OCI-LY1 (cell line): Measurements from ENCODE around the gene CEBPB.

Experiments
- H2AFZ ChIP-seq: fragments of 200-600 bp; sonication (generic), shearing (Covaris generic); 2 replicates; pipeline ENCODE4 v1.6.0; 2014; ENCODE audit warnings: antibody characterized with exemption, mild to moderate bottlenecking, low read length
- H3F3A ChIP-seq: fragments of 200-600 bp; sonication (generic), shearing (Covaris generic); 2 replicates; pipeline ENCODE4 v1.6.0; 2014; ENCODE audit warnings: mild to moderate bottlenecking, antibody characterized with exemption, low read length, moderate library complexity; ENCODE audit not compliant: insufficient read depth
- H3K27ac ChIP-seq: fragments of 200-600 bp; sonication (generic); 2 replicates; pipeline ENCODE4 v1.5.1; 2014; ENCODE audit warnings: low read length, mixed run types, mild to moderate bottlenecking, low read depth; ENCODE audit not compliant: poor library complexity, severe bottlenecking
- H3K27me3 ChIP-seq: fragments of 200-600 bp; sonication (generic); 2 replicates; pipeline ENCODE4 v1.6.0; 2014; ENCODE audit warnings: antibody characterized with exemption, mild to moderate bottlenecking, low read length, moderate library complexity; ENCODE audit not compliant: insufficient read depth
- H3K36me3 ChIP-seq: fragments of 200-600 bp; sonication (generic); 2 replicates; pipeline ENCODE4 v1.6.1; 2014; ENCODE audit warnings: mild to moderate bottlenecking, antibody characterized with exemption, low read length, moderate library complexity, mixed read lengths; ENCODE audit not compliant: insufficient read depth
- H3K4me1 ChIP-seq: fragments of 200-600 bp; sonication (generic); 2 replicates; pipeline ENCODE4 v1.5.1; 2014; ENCODE audit warnings: mild to moderate bottlenecking, low read length, moderate library complexity; ENCODE audit not compliant: insufficient read depth, severe bottlenecking
- H3K4me2 ChIP-seq: fragments of 200-600 bp; sonication (generic), shearing (Covaris generic); 2 replicates; pipeline ENCODE4 v1.6.1; 2014; ENCODE audit warnings: low read length
- H3K4me3 ChIP-seq: fragments of 200-600 bp; sonication (generic); 2 replicates; pipeline ENCODE4 v1.5.1; 2014; ENCODE audit warnings: low read length, low read depth, mild to moderate bottlenecking, mixed read lengths; ENCODE audit not compliant: poor library complexity, severe bottlenecking
- H3K79me2 ChIP-seq: fragments of 200-600 bp; shearing (Covaris generic); 2 replicates; pipeline ENCODE4 v1.6.1; 2016; ENCODE audit warnings: mixed run types, low read length, mixed read lengths; ENCODE audit not compliant: insufficient read depth
- H3K9ac ChIP-seq: fragments of 200-600 bp; sonication (generic), shearing (Covaris generic); 2 replicates; pipeline ENCODE4 v1.6.1; 2014; ENCODE audit warnings: mild to moderate bottlenecking, low read length, mixed read lengths
- H3K9me2 ChIP-seq: fragments of 200-600 bp; sonication (generic), shearing (Covaris generic); 2 replicates; pipeline ENCODE4 v1.6.1; 2014; ENCODE audit warnings: low read depth, mild to moderate bottlenecking, low read length, mixed read lengths
- H3K9me3 ChIP-seq: fragments of 200-600 bp; shearing (Covaris generic); 2 replicates; pipeline ENCODE4 v1.6.1; 2014; ENCODE audit warnings: low read length, mixed read lengths
- H4K20me1 ChIP-seq: fragments of 200-600 bp; sonication (generic), shearing (Covaris generic); 2 replicates; pipeline ENCODE4 v1.6.0; 2016; ENCODE audit warnings: mild to moderate bottlenecking, low read length; ENCODE audit not compliant: insufficient read depth
- EZH2 ChIP-seq: fragments of 200-600 bp; sonication (generic), shearing (Covaris generic); IDR thresholded peaks from 2 replicates; pipeline ENCODE4 v1.8.0; 2017; ENCODE audit warnings: borderline replicate concordance, mixed run types, mild to moderate bottlenecking, antibody characterized with exemption, low read length, moderate library complexity, mixed read lengths
- TF ChIP-seq, protein P1 (sequence below): fragments of 200-600 bp; sonication (generic), shearing (Covaris generic); IDR thresholded peaks from 2 replicates; pipeline ENCODE4 v1.5.1; 2017; ENCODE audit warnings: mild to moderate bottlenecking, antibody characterized with exemption, low read length, moderate library complexity, mixed read lengths

Gene CEBPB

DNA sequence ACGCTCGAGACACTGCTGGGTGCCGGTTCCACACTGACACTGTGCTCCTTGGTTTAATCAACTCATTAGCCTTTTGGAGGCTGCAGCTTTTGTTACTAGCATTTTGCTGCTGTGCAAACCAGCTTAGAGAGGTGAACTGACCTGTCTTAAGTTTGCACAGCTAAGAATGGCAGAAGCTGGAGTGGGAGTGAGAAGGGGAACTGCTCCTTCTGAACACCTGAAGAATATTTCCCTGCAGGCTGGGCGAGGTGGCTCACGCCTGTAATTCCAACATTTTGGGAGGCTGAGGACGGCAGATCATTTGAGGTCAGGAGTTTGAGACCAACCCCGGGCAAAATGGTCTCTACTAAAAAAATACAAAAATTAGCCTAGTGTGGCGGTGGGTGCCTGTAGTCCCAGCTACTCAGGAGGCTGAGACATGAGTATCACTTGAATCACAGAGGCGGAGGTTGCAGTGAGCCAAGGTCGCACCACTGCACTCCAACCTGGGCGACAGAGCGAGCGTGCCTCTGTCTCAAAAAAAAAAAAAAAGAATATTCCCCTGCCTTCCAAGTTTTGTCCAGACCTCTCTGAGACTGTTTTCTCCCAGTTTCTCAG lies 5.0 kb downstream of the CEBPB start:
- Histone ChIP-seq H3K79me2 (no peaks in the 10 kb centered on the region), H2AFZ (no peak overlapping the region), H3F3A (no peaks in the 10 kb centered on the region), H3K27ac (no peak overlapping the region), H3K9me2 (no peaks in the 10 kb centered on the region), H3K4me2 (no peak overlapping the region), H4K20me1 (no peaks in the 10 kb centered on the region), H3K9me3 (no peaks in the 10 kb centered on the region), H3K4me3 (no peak overlapping the region), H3K36me3 (peaks cover 10% of the 10 kb centered on the region; the same call in 1 of the 2 replicates), H3K9ac (no peak overlapping the region), H3K27me3 (no peaks in the 10 kb centered on the region), H3K4me1 (peaks cover 13% of the 10 kb centered on the region)
- no peak for TF ChIP-seq EZH2

DNA sequence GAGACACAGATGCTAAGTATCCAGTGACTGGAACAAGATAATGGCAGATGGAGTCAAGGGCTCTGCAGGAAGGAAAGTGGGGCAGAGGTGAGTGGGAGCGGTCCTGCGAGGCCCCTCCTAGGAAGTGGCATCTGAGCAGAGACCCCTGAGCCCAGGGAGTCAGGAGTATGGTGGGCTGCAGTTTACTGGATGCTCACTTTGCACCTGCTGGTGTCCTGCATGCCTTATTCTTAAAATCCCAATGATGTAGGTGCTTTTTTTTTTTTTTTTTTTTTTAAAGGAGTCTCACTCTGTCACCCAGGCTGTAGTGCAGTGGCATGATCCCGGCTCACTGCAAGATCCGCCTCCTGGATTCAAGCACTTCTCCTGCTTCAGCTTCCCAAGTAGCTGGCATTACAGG lies 5.6 kb downstream of the CEBPB start:
- no peak overlapping the region for H3K4me3 ChIP-seq
- TF ChIP-seq, protein P1, sequence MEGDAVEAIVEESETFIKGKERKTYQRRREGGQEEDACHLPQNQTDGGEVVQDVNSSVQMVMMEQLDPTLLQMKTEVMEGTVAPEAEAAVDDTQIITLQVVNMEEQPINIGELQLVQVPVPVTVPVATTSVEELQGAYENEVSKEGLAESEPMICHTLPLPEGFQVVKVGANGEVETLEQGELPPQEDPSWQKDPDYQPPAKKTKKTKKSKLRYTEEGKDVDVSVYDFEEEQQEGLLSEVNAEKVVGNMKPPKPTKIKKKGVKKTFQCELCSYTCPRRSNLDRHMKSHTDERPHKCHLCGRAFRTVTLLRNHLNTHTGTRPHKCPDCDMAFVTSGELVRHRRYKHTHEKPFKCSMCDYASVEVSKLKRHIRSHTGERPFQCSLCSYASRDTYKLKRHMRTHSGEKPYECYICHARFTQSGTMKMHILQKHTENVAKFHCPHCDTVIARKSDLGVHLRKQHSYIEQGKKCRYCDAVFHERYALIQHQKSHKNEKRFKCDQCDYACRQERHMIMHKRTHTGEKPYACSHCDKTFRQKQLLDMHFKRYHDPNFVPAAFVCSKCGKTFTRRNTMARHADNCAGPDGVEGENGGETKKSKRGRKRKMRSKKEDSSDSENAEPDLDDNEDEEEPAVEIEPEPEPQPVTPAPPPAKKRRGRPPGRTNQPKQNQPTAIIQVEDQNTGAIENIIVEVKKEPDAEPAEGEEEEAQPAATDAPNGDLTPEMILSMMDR, result no peak
- TF ChIP-seq EZH2, result no peak
- peaks cover 13% of the 10 kb centered on the region for H3K4me1 ChIP-seq
- H3K36me3 ChIP-seq, result peaks cover 10% of the 10 kb centered on the region; the same call in 1 of the 2 replicates
- H4K20me1 ChIP-seq, result no peaks in the 10 kb centered on the region
- no peak overlapping the region for H2AFZ ChIP-seq
- H3K9me3 ChIP-seq, result no peaks in the 10 kb centered on the region
- no peak overlapping the region for H3K27ac ChIP-seq
- no peak overlapping the region for H3K9ac ChIP-seq
- H3K27me3 ChIP-seq, result no peaks in the 10 kb centered on the region
- no peaks in the 10 kb centered on the region for H3K79me2 ChIP-seq
- no peaks in the 10 kb centered on the region for H3K9me2 ChIP-seq
- no peaks in the 10 kb centered on the region for H3F3A ChIP-seq
- H3K4me2 ChIP-seq, result no peak overlapping the region

DNA sequence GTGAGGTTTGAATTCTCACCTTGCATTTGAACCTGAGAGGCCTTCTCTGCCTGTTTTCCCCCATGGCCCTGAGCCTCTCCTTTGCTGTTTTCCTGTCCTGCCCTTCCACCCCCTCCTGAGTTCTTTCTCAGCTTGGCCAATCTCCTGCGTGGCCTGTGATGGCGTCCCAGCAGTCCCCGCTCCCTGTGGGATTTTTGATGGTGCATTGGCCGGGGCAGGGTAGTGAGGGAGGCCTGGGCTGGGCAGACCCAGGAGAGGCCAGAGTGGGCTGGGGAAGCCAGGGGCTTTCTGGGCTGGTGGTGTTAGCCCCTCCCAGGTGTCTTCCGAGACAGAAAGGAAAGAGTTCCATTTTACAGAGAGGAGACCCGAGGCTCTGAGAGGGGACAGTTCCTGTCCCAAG lies 6.3 kb downstream of the CEBPB start:
- H3K9me3 ChIP-seq, result no peaks in the 10 kb centered on the region
- H3K4me2 ChIP-seq, result no peak overlapping the region
- no peak overlapping the region for H2AFZ ChIP-seq
- no peak overlapping the region for H3K27ac ChIP-seq
- H3K4me3 ChIP-seq, result no peak overlapping the region
- H3K9me2 ChIP-seq, result no peaks in the 10 kb centered on the region
- H3F3A ChIP-seq, result no peaks in the 10 kb centered on the region
- no peaks in the 10 kb centered on the region for H4K20me1 ChIP-seq
- no peaks in the 10 kb centered on the region for H3K27me3 ChIP-seq
- peaks cover 10% of the 10 kb centered on the region; the same call in 1 of the 2 replicates for H3K36me3 ChIP-seq
- no peak overlapping the region for H3K9ac ChIP-seq
- no peak for TF ChIP-seq EZH2
- TF ChIP-seq, protein P1, result no peak
- H3K79me2 ChIP-seq, result no peaks in the 10 kb centered on the region
- peaks cover 13% of the 10 kb centered on the region for H3K4me1 ChIP-seq

DNA sequence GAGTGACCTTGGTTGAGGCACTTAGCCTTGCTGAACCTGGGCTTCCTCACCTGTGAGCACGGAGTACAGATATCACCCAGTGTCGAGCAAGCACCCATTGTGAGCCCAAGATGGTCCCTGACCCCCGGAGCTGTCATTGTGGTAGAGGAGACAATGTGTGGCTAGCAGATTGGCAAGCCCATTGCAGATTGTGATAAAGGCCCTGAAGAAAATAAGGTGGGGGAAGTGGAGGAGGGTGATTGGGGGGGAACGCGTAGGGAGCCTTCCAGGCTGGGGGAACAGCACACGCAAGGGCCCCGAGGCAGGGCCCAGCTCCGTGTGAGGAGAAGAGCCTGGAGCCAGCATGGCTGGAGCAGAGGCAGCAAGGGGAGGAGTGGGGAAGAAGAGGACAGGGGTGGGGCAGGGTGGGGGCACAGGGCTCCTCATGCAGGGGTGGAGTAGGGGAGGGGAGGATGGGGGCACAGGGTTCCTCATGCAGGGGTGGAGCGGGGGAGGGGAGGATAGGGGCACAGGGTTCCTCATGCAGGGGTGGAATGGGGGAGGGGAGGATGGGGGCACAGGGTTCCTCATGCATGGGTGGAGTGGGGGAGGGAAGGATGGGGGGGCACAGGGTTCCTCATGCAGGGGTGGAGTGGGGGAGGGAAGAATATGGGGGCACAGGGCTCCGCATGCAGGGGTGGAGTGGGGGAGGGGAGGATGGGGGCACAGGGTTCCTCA lies 7.0 kb downstream of the CEBPB start:
- Histone ChIP-seq H3K27ac (no peak overlapping the region), H2AFZ (no peak overlapping the region)

More for the DNA sequence above, 7.0 kb downstream of the CEBPB start:
- Histone ChIP-seq H3K27me3 (no peaks in the 10 kb centered on the region), H4K20me1 (no peaks in the 10 kb centered on the region), H3K4me3 (no peak overlapping the region), H3K36me3 (peaks cover 10% of the 10 kb centered on the region; the same call in 1 of the 2 replicates), H3F3A (no peaks in the 10 kb centered on the region), H3K4me2 (no peak overlapping the region), H3K9me2 (no peaks in the 10 kb centered on the region), H3K9ac (no peak overlapping the region), H3K9me3 (no peaks in the 10 kb centered on the region), H3K4me1 (peaks cover 9% of the 10 kb centered on the region), H3K79me2 (no peaks in the 10 kb centered on the region)
- no peak for TF ChIP-seq EZH2
- TF ChIP-seq, protein P1, result no peak
